Measurements from ENCODE around the gene ZFR2.

DNA sequence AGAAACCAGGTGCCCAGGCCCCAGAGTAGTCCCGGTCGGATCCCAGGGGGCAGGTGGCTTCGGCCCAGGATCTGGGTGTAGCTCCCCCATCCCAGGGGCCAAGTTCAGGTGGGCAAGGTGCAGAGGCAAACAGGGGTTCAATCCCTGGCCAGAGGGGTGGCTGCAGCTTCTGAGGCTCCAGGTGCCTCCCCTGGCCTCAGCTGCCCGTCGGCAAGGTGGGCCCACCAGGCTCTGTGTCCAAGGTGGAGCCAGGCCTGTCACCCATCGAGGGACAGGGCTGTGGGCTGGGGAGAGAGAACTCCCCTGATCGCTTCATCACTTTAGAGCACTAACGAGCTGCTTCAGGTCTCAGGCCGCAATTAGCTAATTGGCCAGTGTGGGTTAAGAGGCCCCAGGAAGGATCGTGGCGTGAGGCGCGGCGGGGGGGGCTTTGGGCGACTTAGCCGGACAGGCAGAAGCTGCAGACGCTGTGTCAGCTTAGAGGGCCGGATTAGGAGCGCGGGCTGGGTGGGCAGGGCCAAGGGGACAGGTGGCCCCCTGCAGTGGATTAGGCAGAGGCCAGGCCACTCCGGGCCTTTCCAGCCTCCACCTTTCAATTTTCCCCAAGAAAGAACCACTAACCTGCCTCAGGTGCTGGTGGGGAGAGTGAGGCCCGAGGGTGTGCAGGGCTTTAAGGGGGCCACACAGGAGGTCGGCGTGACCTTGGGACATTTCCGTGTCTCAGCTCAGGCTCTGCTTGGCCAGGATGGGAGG lies 94.0 kb downstream of the ZFR2 start:
- TF ChIP-seq EZH2phosphoT487 (IDR thresholded peaks at IDR 0.05; ENCODE audit: borderline replicate concordance, low read depth) = no peak
- no peak for TF ChIP-seq FOXJ3 (CRISPR knock-in tag; IDR thresholded peaks at IDR 0.05)
